ENCODE data around the gene EHD2. TPM values are rescaled to one million over a fixed set of nuclear protein-coding genes. Genes with fewer than 3 reads are reported as not detected.

The EHD2 gene
- total and polyA plus RNA-seq, 2 of the 4 experiments (the other 2 are of a cell fraction): 35.3 to 181 TPM

DNA sequence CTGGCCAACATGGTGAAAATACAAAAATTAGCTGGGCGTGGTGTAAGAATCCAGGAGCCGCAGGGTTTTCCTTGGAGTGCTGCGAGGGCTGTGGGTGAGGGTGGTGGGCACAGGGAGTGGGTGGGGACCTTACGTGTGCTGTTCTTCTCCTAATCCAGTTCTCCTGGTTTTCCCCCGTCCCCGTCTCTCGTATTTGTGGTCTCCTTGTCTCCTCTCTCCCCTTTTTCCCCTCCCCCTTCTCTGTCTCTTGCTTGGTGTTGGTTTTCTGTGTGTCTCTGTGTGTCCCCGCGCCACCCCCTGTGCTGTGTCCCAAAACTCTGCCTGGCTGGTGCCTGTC lies 67.0 kb downstream of the EHD2 start (continued):
- TF ChIP-seq FOS (IDR thresholded peaks at IDR 0.05; ENCODE audit: low read depth, low read length) (no peak), MAFK (IDR thresholded peaks at IDR 0.05; ENCODE audit: low read depth, low read length) (no peak), CHD1 (IDR thresholded peaks at IDR 0.05; ENCODE audit: low read depth, low read length) (no peak)

DNA sequence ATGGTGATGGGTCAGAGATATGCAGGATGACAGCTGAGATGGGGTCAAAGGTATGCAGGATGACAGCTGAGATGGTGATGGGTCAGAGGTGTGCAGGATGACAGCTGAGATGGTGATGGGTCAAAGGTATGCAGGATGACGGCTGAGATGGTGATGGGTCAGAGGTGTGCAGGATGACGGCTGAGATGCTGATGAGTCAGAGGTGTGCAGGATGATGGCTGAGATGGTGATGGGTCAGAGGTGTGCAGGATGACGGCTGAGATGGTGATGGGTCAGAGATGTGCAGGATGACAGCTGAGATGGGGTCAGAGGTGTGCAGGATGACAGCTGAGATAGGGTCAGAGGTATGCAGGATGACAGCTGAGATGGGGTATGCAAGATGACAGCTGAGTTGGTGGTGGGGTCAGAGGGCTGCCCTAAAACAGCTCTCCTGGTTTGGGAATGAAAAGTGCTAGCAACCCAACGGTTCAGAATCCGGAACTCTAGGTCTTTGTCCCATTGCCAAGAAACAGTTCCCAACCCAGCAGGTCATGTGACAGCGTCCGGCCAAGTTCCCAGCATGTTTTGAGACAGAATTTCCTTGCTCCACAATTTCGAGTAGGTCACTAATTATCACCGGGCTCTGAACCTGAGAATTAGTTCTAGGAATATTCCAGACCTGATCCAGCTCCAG lies 68.5 kb downstream of the EHD2 start:
- Histone ChIP-seq H3K56ac (ENCODE audit: extremely low read depth, insufficient read depth, low read length) (no peak overlapping the region), H3K79me1 (ENCODE audit: low read depth in 1 of 2, low read length in 2 of 2) (peaks cover 26 to 44% of the 10 kb centered on the region in 2 experiments), H2AK5ac (ENCODE audit: low read depth, low read length) (no peak overlapping the region), H3K4me3 (ENCODE audit: insufficient read depth, low read depth, low read length) (no peak overlapping the region), H3K27ac (ENCODE audit: insufficient read depth, low read length) (no peak overlapping the region), H2BK20ac (ENCODE audit: low read depth, low read length) (no peak overlapping the region), H3K4me1 (ENCODE audit: control insufficient read depth, insufficient read depth, low read length) (peaks cover 2% of the 10 kb centered on the region; the same call in 1 of the 2 replicates), H2AFZ (replicated peaks; ENCODE audit: low read length, poor library complexity) (no peak overlapping the region), H3K4ac (ENCODE audit: low read depth, low read length) (no peak overlapping the region), H3K9me3 (ENCODE audit: control insufficient read depth, insufficient read depth, low read length) (no peaks in the 10 kb centered on the region), H3K23ac (ENCODE audit: low read depth, low read length) (no peak overlapping the region), H3K36me3 (ENCODE audit: control insufficient read depth, insufficient read depth, low read length) (peaks cover 44% of the 10 kb centered on the region), H2AK9ac (replicated peaks; ENCODE audit: low read depth, low read length, poor library complexity) (no peak overlapping the region), H3K18ac (ENCODE audit: low read depth, low read length) (no peak overlapping the region), H3K9me1 (ENCODE audit: insufficient read depth, low read length) (peaks cover 14% of the 10 kb centered on the region), H3K27me3 (ENCODE audit: control insufficient read depth, insufficient read depth, low read length) (no peaks in the 10 kb centered on the region), H2BK5ac (ENCODE audit: low read depth, low read length, poor library complexity, severe bottlenecking) (no peak overlapping the region), H4K8ac (ENCODE audit: low read depth in 2 of 2, low read length in 2 of 2) (no peak overlapping the region), H3K9ac (ENCODE audit: low read depth, low read length) (no peak overlapping the region), H3K4me2 (ENCODE audit: low read depth, low read length) (no peak overlapping the region), H4K91ac (ENCODE audit: insufficient read depth, low read depth, low read length) (no peak overlapping the region), H2BK120ac (ENCODE audit: low read depth, low read length) (no peak overlapping the region), H2BK15ac (ENCODE audit: low read depth, low read length) (no peak overlapping the region), H4K5ac (ENCODE audit: low read depth, low read length) (no peak overlapping the region), H3K14ac (replicated peaks; ENCODE audit: low read depth, low read length) (no peak overlapping the region), H4K20me1 (ENCODE audit: insufficient read depth, low read length) (peaks cover 30% of the 10 kb centered on the region; the same call in 1 of the 2 replicates)
- in situ Hi-C loops (cut with MboI; ENCODE audit: low sequenced_read_pairs): loop anchor here (10.0 kb wide), 1 partner anchor 347 kb away; no protein-coding TSS in a partner anchor
- POLR2A ChIA-PET (ENCODE audit: unreplicated experiment): no interaction called here
- no peak for DNase-seq
- intact Hi-C loops (cut with micrococcal nuclease): no loop called here
- no TSS peak for BruUV-seq (replicated peaks)
- no peak for ATAC-seq (ENCODE audit: low read depth)
- WGBS, 2 experiments (ENCODE audit: extremely low coverage in 2 of 2, insufficient read length in 1 of 2): 83% methylated on average over 7 of the region's 9 CpGs; no CpG with 5 or more reads in 1 of the 2 experiments
- CTCF ChIA-PET: interaction anchor here (0.9 kb wide), 1 partner anchor 81 kb away, joined by 3 read pairs; no protein-coding TSS in a partner anchor
- dilution Hi-C loops (cut with HindIII; ENCODE audit: low sequenced_read_pairs, unreplicated experiment): no loop called here
- TF ChIP-seq BHLHE40 (IDR thresholded peaks at IDR 0.05; ENCODE audit: low read depth, low read length) (no peak), CHD1 (IDR thresholded peaks at IDR 0.05; ENCODE audit: low read depth, low read length) (no peak), RFX5 (IDR thresholded peaks at IDR 0.05; ENCODE audit: low read depth, low read length) (no peak), RAD21 (IDR thresholded peaks at IDR 0.05; ENCODE audit: low read length) (no peak), POLR2A (IDR thresholded peaks at IDR 0.05; ENCODE audit: low read depth, low read length) (no peak), MAZ (IDR thresholded peaks at IDR 0.05; ENCODE audit: borderline replicate concordance, low read depth, low read length) (no peak), RCOR1 (IDR thresholded peaks at IDR 0.05; ENCODE audit: insufficient replicate concordance, low read length) (no peak), FOS (IDR thresholded peaks at IDR 0.05; ENCODE audit: low read depth, low read length) (no peak), CEBPB (IDR thresholded peaks at IDR 0.05; ENCODE audit: low read depth, low read length) (no peak), NFE2L2 (IDR thresholded peaks at IDR 0.05; ENCODE audit: low read depth, low read length) (no peak), MXI1 (IDR thresholded peaks at IDR 0.05; ENCODE audit: borderline replicate concordance, low read depth, low read length) (no peak)
- TF ChIP-seq, protein P1, sequence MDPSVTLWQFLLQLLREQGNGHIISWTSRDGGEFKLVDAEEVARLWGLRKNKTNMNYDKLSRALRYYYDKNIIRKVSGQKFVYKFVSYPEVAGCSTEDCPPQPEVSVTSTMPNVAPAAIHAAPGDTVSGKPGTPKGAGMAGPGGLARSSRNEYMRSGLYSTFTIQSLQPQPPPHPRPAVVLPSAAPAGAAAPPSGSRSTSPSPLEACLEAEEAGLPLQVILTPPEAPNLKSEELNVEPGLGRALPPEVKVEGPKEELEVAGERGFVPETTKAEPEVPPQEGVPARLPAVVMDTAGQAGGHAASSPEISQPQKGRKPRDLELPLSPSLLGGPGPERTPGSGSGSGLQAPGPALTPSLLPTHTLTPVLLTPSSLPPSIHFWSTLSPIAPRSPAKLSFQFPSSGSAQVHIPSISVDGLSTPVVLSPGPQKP (IDR thresholded peaks at IDR 0.05; ENCODE audit: borderline replicate concordance, low read depth, low read length): no peak
- TF ChIP-seq, protein P2, sequence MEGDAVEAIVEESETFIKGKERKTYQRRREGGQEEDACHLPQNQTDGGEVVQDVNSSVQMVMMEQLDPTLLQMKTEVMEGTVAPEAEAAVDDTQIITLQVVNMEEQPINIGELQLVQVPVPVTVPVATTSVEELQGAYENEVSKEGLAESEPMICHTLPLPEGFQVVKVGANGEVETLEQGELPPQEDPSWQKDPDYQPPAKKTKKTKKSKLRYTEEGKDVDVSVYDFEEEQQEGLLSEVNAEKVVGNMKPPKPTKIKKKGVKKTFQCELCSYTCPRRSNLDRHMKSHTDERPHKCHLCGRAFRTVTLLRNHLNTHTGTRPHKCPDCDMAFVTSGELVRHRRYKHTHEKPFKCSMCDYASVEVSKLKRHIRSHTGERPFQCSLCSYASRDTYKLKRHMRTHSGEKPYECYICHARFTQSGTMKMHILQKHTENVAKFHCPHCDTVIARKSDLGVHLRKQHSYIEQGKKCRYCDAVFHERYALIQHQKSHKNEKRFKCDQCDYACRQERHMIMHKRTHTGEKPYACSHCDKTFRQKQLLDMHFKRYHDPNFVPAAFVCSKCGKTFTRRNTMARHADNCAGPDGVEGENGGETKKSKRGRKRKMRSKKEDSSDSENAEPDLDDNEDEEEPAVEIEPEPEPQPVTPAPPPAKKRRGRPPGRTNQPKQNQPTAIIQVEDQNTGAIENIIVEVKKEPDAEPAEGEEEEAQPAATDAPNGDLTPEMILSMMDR (conservative IDR thresholded peaks at IDR 0.05; ENCODE audit: low read depth, low read length): no peak

Measured in IMR-90 (cell line).